ENCODE measurements around the gene DCBLD1. TPM values are rescaled to one million over a fixed set of nuclear protein-coding genes. Genes with fewer than 3 reads are reported as not detected.
"Not testable (repeated sequence)": the region's sequence is repeated elsewhere in the genome, so short reads cannot be mapped to it uniquely, and the experiment has no call there.

The DCBLD1 gene
- total RNA-seq, 1 experiment from 2014 or later, result 6.1 TPM

DNA sequence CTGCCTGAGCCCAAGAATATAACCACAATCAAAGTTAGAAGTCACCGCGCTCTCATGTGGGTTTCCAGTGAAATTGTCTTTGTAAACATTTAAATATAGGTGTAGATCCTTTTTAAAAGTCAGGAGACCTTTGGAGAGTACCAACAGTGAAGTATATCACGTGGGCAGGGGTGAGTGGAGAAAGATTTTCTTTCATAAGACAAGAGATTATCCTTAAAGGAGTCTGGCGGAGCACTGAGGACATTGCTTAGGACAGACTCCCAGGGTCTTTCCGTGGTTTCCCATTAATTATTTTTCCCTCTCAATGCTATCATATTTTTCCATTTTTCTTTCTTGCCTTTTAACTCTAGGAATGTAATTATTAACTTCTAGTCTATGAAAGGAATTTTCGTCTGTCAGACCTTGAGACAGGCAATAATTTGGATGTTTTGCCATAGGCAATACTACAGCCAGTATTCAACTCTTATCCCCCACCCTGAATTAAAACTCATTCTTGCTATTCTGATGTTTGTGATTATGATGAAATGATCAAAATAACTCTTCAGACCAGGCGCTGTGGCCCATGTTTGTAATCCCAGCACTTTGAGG lies 31.4 kb downstream of the DCBLD1 start:
- CTCF ChIA-PET, result no interaction called here
- Histone ChIP-seq H3K9me2 (ENCODE audit: insufficient read depth) (no peaks in the 10 kb centered on the region), H3K4me3 (no peak overlapping the region), H3K9me3 (ENCODE audit: insufficient read depth, low read depth) (no peaks in the 10 kb centered on the region), H3K4me1 (replicated peaks; ENCODE audit: insufficient read depth) (peaks cover 4% of the 10 kb centered on the region; the same call in 1 of the 2 replicates), H3K4me2 (no peak overlapping the region), H3K27ac (no peak overlapping the region), H4K20me1 (ENCODE audit: insufficient read depth) (no peaks in the 10 kb centered on the region), H2AFZ (no peak overlapping the region), H3K36me3 (ENCODE audit: low read depth) (no peaks in the 10 kb centered on the region), H3F3A (ENCODE audit: insufficient read depth, low read depth) (0 out of 2 replicates have a peak, but pooled peaks cover 6% of the 10 kb centered on the region), H3K79me2 (ENCODE audit: low read depth) (no peaks in the 10 kb centered on the region), H3K27me3 (ENCODE audit: insufficient read depth, low read depth) (no peaks in the 10 kb centered on the region)
- TF ChIP-seq, protein P1, sequence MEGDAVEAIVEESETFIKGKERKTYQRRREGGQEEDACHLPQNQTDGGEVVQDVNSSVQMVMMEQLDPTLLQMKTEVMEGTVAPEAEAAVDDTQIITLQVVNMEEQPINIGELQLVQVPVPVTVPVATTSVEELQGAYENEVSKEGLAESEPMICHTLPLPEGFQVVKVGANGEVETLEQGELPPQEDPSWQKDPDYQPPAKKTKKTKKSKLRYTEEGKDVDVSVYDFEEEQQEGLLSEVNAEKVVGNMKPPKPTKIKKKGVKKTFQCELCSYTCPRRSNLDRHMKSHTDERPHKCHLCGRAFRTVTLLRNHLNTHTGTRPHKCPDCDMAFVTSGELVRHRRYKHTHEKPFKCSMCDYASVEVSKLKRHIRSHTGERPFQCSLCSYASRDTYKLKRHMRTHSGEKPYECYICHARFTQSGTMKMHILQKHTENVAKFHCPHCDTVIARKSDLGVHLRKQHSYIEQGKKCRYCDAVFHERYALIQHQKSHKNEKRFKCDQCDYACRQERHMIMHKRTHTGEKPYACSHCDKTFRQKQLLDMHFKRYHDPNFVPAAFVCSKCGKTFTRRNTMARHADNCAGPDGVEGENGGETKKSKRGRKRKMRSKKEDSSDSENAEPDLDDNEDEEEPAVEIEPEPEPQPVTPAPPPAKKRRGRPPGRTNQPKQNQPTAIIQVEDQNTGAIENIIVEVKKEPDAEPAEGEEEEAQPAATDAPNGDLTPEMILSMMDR (conservative IDR thresholded peaks at IDR 0.05), result no peak
- no peak for TF ChIP-seq EZH2 (IDR thresholded peaks at IDR 0.05; ENCODE audit: low read depth)
- POLR2A ChIA-PET (ENCODE audit: unreplicated experiment), result no interaction called here
- no TSS peak for BruUV-seq (replicated peaks)
- no peak for DNase-seq
- intact Hi-C loops (cut with micrococcal nuclease; ENCODE audit: unreplicated experiment), result loop anchor here (2.0 kb wide), 1 partner anchor 49 kb away; no protein-coding TSS in a partner anchor

GRCh38 chr6:117514655-117515054 lies 32.2 kb downstream of the DCBLD1 start:
- no peaks in the 10 kb centered on the region for H3K79me2 ChIP-seq (ENCODE audit: low read depth)
- no peak for TF ChIP-seq EZH2 (IDR thresholded peaks at IDR 0.05; ENCODE audit: low read depth)
- TF ChIP-seq, protein P1 (conservative IDR thresholded peaks at IDR 0.05), result no peak
- no peak for DNase-seq
- no peak overlapping the region for H2AFZ ChIP-seq
- BruUV-seq (replicated peaks), result no TSS peak
- H3K4me3 ChIP-seq, result no peak overlapping the region
- no peaks in the 10 kb centered on the region for H3K27me3 ChIP-seq (ENCODE audit: insufficient read depth, low read depth)
- no peak overlapping the region for H3K27ac ChIP-seq
- H3K9me2 ChIP-seq (ENCODE audit: insufficient read depth), result no peaks in the 10 kb centered on the region
- 0 out of 2 replicates have a peak, but pooled peaks cover 6% of the 10 kb centered on the region for H3F3A ChIP-seq (ENCODE audit: insufficient read depth, low read depth)
- no peaks in the 10 kb centered on the region for H3K36me3 ChIP-seq (ENCODE audit: low read depth)
- H4K20me1 ChIP-seq (ENCODE audit: insufficient read depth), result no peaks in the 10 kb centered on the region
- peaks cover 4% of the 10 kb centered on the region; the same call in 1 of the 2 replicates for H3K4me1 ChIP-seq (replicated peaks; ENCODE audit: insufficient read depth)
- ChIA-PET POLR2A (ENCODE audit: unreplicated experiment) (no interaction called here), CTCF (no interaction called here)
- intact Hi-C loops (cut with micrococcal nuclease; ENCODE audit: unreplicated experiment), result loop anchor here (2.0 kb wide), 1 partner anchor 50 kb away; no protein-coding TSS in a partner anchor
- H3K4me2 ChIP-seq, result no peak overlapping the region
- no peaks in the 10 kb centered on the region for H3K9me3 ChIP-seq (ENCODE audit: insufficient read depth, low read depth)

DNA sequence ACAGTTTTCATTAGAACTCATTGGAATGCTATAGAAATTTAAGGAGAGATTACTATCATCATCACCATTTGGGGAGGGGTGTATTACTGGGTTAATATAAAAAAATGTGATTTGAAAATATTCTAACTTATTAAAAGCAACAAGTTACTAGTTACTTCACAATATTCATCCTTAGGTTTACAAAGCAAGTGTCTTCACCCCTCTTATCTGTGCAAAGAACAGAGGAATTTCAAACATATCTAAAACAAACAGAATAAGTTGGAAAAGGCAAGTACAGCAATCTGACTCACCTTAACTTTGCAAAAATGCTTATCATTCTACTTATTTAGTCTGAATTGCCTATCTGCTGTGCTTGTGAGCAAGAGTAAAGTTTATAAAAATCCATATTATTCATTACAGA lies 32.9 kb downstream of the DCBLD1 start:
- Histone ChIP-seq H3K79me2 (ENCODE audit: low read depth) (no peaks in the 10 kb centered on the region), H3K36me3 (ENCODE audit: low read depth) (no peaks in the 10 kb centered on the region), H3K9me2 (ENCODE audit: insufficient read depth) (no peaks in the 10 kb centered on the region), H3K4me3 (no peak overlapping the region), H3F3A (ENCODE audit: insufficient read depth, low read depth) (0 out of 2 replicates have a peak, but pooled peaks cover 6% of the 10 kb centered on the region), H3K9me3 (ENCODE audit: insufficient read depth, low read depth) (no peaks in the 10 kb centered on the region), H3K4me2 (no peak overlapping the region), H4K20me1 (ENCODE audit: insufficient read depth) (no peaks in the 10 kb centered on the region), H3K27me3 (ENCODE audit: insufficient read depth, low read depth) (no peaks in the 10 kb centered on the region), H2AFZ (no peak overlapping the region), H3K4me1 (replicated peaks; ENCODE audit: insufficient read depth) (peaks cover 4% of the 10 kb centered on the region; the same call in 1 of the 2 replicates), H3K27ac (no peak overlapping the region)
- peak in 1 of 2 experiments; percentile 55 for DNase-seq
- intact Hi-C loops (cut with micrococcal nuclease; ENCODE audit: unreplicated experiment), result loop anchor here (2.0 kb wide), 1 partner anchor 51 kb away; no protein-coding TSS in a partner anchor
- ChIA-PET POLR2A (ENCODE audit: unreplicated experiment) (no interaction called here), CTCF (no interaction called here)
- no peak for TF ChIP-seq EZH2 (IDR thresholded peaks at IDR 0.05; ENCODE audit: low read depth)
- TF ChIP-seq, protein P1 (conservative IDR thresholded peaks at IDR 0.05), result no peak
- BruUV-seq (replicated peaks), result no TSS peak

DNA sequence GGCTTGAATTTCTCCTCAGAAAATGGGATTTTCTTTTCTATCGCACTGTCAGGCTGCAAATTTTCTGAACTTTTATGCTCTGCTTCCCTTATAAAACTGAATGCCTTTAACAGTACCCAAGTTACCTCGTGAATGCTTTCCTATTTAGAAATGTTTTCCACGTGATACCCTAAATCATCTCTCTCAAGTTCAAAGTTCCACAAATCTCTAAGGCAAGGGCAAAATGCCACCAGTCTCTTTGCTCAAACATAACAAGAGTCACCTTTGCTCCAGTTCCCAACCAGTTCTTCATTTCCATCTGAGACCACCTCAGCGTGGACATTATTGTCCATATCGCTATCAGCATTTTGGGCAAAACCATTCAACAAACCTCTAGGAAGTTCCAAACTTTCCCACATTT lies 35.5 kb downstream of the DCBLD1 start:
- H3K27ac ChIP-seq; DNase-seq; H3F3A ChIP-seq (ENCODE audit: insufficient read depth, low read depth); H3K4me3 ChIP-seq; H3K79me2 ChIP-seq (ENCODE audit: low read depth); POLR2A ChIA-PET (ENCODE audit: unreplicated experiment); H3K4me2 ChIP-seq; H2AFZ ChIP-seq; H3K27me3 ChIP-seq (ENCODE audit: insufficient read depth, low read depth); CTCF ChIA-PET; H3K9me3 ChIP-seq (ENCODE audit: insufficient read depth, low read depth); H3K4me1 ChIP-seq (replicated peaks; ENCODE audit: insufficient read depth); H3K9me2 ChIP-seq (ENCODE audit: insufficient read depth); H3K36me3 ChIP-seq (ENCODE audit: low read depth); intact Hi-C loops (cut with micrococcal nuclease; ENCODE audit: unreplicated experiment); BruUV-seq (replicated peaks); H4K20me1 ChIP-seq (ENCODE audit: insufficient read depth): not testable (repeated sequence)
